Esophagus squamous epithelium (tissue), 4 donors: ENCODE measurements around the gene CHST11.

Source experiments
- CTCF ChIP-seq, 6 experiments: fragments of 450-650 bp in 4 of 6; fragments of 200-600 bp in 2 of 6; sonication (generic) in 2 of 6; IDR thresholded peaks; one replicate each; pipeline ENCODE4 v1.5.1; 2016 to 2019; ENCODE audit warnings: antibody characterized with exemption in 6 of 6, mild to moderate bottlenecking in 4 of 6, moderate library complexity in 4 of 6
- POLR2A ChIP-seq, 4 donors: fragments of 450-650 bp; IDR thresholded peaks; one replicate each; pipeline ENCODE4 v1.6.1; 2017; ENCODE audit warnings: antibody characterized with exemption in 4 of 4, mild to moderate bottlenecking in 4 of 4, moderate library complexity in 3 of 4

- TF ChIP-seq CTCF (IDR thresholded peaks at IDR 0.05) (no peak), POLR2A (IDR thresholded peaks at IDR 0.05) (no peak)
These were observed 9.9 kb upstream of the CHST11 start for GRCh38 chr12:104446646-104447421.
